Thyroid gland (tissue), 4 donors: ENCODE results near the gene LAMB1. TPM values are rescaled to one million over a fixed set of nuclear protein-coding genes. Genes with fewer than 3 reads are reported as not detected.
"Not testable (repeated sequence)": the region's sequence is repeated elsewhere in the genome, so short reads cannot be mapped to it uniquely, and the experiment has no call there.

Experiments
- DNase-seq, 2 donors: peaks; one replicate each; pipeline ENCODE4 v3.0.0-alpha.2; 2019
- H3K27ac ChIP-seq, 3 donors: fragments of 200-600 bp; sonication (generic); 1 replicate in 2 of 3; 2 replicates in 1 of 3; pipeline ENCODE4 v1.5.1; 2016 to 2019; ENCODE audit warnings: mild to moderate bottlenecking in 1 of 3, moderate library complexity in 1 of 3
- H3K27me3 ChIP-seq: fragments of 200-600 bp; sonication (generic); one replicate; pipeline ENCODE4 v1.5.1; 2019
- H3K36me3 ChIP-seq, 2 donors: fragments of 200-600 bp; sonication (generic); one replicate each; pipeline ENCODE4 v1.5.1; 2016 to 2019
- H3K4me1 ChIP-seq, 2 donors: fragments of 200-600 bp; sonication (generic); one replicate each; pipeline ENCODE4 v1.5.1; 2017 to 2019
- H3K4me3 ChIP-seq, 3 donors: fragments of 200-600 bp; sonication (generic); replicated peaks in 1 of 3; 1 replicate in 2 of 3; 2 replicates in 1 of 3; pipeline ENCODE4 v1.5.1; 2016; ENCODE audit warnings: mild to moderate bottlenecking in 1 of 3
- H3K9me3 ChIP-seq: fragments of 200-600 bp; sonication (generic); one replicate; pipeline ENCODE4 v1.5.1; 2017
- POLR2A ChIP-seq, 2 donors: fragments of 450-650 bp; IDR thresholded peaks; one replicate each; pipeline ENCODE4 v1.6.1; 2017; ENCODE audit warnings: antibody characterized with exemption in 2 of 2, mild to moderate bottlenecking in 2 of 2, moderate library complexity in 1 of 2
- WGBS, 2 donors: methylation state at CpG; one replicate each; pipeline ENCODE4 v1.1.5; 2017; 5-methylcytosine and 5-hydroxymethylcytosine counted together
- intact Hi-C: fragments of 100-400 bp; cut with DNase I; formaldehyde crosslinking; loops from one replicate; pipeline ENCODE4 v1.15.1; 2023
- total RNA-seq, 4 donors: library from RNA; depleted of rRNA; stranded (reverse); fragments of >200 nt; gene quantifications; one replicate each; pipeline ENCODE4 v1.2.3, GENCODE V29; 2016
- TF ChIP-seq, protein P1 (sequence below), 6 experiments: fragments of 200-600 bp in 3 of 6; fragments of 450-650 bp in 3 of 6; sonication (generic) in 3 of 6; IDR thresholded peaks; one replicate each; pipeline ENCODE4 v1.5.1; 2016 to 2019; ENCODE audit warnings: antibody characterized with exemption in 6 of 6, mild to moderate bottlenecking in 2 of 6, inconsistent platforms in 1 of 6, moderate library complexity in 1 of 6

Gene LAMB1
- total RNA-seq, 4 donors from 2014 or later, result 103 to 112 (median 106) TPM

DNA sequence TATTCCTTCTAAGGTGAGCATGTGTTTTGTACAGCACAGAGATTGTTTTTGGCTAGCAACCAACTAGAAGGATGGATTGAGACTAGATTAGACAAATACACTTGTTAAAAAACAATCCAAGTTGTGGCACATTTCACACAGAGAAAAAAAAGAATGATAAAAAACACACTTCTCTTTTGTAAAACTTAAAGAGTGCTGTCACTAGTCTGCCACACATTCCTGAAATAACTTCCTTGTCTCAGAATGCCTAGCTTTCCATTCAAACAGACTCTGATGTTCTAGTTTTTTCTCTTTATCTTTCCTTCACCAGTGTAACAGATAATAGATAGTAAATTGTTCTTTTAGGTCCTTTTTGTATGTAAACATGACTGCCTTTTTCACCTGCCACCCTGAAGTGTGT, 100.6 kb downstream of the LAMB1 start:
- DNase-seq, result no peak
- H3K4me1 ChIP-seq, result no peaks in the 10 kb centered on the region

DNA sequence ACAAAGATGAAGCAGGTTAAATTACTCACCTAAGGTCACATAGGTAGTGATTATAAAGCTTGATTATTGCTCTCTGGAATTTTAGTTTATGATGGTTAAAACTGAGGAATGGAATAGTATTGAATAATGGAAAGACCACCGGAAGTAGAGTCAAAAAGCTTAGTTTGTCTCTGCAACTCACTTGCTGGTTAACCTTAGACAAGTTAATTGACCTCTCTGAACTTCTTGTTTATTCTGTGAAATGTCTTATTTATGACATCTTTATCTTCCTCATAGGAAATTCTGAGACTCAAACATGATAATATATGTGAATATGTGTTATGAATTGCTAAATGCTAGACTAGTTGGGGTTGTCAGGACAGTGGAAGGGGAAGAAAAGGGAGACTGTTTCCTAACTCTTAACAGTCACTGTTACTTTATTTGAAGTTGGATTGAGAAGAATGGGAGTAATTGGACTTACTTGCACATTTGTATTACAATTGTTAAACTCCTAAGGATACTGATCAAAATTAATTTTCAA, 102.4 kb downstream of the LAMB1 start:
- DNase-seq, result no peak
- H3K36me3 ChIP-seq, result peaks cover 10 to 18% of the 10 kb centered on the region in 2 donors
- no peaks in the 10 kb centered on the region for H3K9me3 ChIP-seq
- H3K27ac ChIP-seq, result no peak overlapping the region
- no peaks in the 10 kb centered on the region for H3K4me1 ChIP-seq
- intact Hi-C loops, result no loop called here
- TF ChIP-seq POLR2A (IDR thresholded peaks at IDR 0.05), result no peak
- TF ChIP-seq, protein P1, sequence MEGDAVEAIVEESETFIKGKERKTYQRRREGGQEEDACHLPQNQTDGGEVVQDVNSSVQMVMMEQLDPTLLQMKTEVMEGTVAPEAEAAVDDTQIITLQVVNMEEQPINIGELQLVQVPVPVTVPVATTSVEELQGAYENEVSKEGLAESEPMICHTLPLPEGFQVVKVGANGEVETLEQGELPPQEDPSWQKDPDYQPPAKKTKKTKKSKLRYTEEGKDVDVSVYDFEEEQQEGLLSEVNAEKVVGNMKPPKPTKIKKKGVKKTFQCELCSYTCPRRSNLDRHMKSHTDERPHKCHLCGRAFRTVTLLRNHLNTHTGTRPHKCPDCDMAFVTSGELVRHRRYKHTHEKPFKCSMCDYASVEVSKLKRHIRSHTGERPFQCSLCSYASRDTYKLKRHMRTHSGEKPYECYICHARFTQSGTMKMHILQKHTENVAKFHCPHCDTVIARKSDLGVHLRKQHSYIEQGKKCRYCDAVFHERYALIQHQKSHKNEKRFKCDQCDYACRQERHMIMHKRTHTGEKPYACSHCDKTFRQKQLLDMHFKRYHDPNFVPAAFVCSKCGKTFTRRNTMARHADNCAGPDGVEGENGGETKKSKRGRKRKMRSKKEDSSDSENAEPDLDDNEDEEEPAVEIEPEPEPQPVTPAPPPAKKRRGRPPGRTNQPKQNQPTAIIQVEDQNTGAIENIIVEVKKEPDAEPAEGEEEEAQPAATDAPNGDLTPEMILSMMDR (IDR thresholded peaks at IDR 0.05), result no peak
- no peaks in the 10 kb centered on the region for H3K27me3 ChIP-seq
- 89 to 93% methylated on average over 1 of the region's 1 CpG for WGBS, 2 donors
- no peak overlapping the region for H3K4me3 ChIP-seq

More for the DNA sequence above, 100.6 kb downstream of the LAMB1 start:
- Histone ChIP-seq H3K9me3 (no peaks in the 10 kb centered on the region), H3K27ac (no peak overlapping the region), H3K4me3 (no peak overlapping the region), H3K36me3 (peaks cover 20 to 35% of the 10 kb centered on the region in 2 donors), H3K27me3 (no peaks in the 10 kb centered on the region)
- intact Hi-C loops, result no loop called here
- no peak for TF ChIP-seq POLR2A (IDR thresholded peaks at IDR 0.05)
- TF ChIP-seq, protein P1 (IDR thresholded peaks at IDR 0.05), result no peak

DNA sequence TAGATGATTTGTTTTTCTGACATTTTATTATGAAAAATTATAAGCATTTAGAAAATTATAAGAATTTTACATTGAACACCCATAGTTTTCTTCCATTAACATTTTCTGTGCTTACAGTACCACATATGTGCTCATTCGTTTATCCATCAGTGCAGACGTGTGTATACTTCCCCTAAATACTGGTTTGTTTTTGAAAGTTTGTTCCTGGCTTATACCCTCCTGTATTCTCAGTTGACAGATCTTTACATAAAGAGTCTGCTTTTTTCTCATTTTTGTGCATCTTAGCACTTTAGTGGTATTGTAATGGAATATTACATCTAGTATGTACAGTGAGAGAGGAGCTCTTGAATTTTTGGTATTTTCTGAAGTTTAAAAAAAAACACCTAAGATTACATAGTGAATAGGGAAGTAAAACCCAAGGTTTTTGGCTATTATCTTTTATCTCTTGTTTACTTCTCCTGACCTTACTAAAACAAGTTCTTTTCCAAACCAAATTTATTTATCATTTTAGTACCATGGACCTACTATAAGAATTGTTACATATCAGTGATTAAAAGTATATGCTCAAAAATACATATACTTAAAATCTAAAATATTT, 103.9 kb downstream of the LAMB1 start:
- Histone ChIP-seq H3K27ac (no peak overlapping the region), H3K4me3 (no peak overlapping the region), H3K9me3 (no peaks in the 10 kb centered on the region), H3K27me3 (no peaks in the 10 kb centered on the region), H3K36me3 (peaks cover 8 to 13% of the 10 kb centered on the region in 2 donors), H3K4me1 (no peaks in the 10 kb centered on the region)
- TF ChIP-seq, protein P1 (IDR thresholded peaks at IDR 0.05), result no peak
- no peak for TF ChIP-seq POLR2A (IDR thresholded peaks at IDR 0.05)
- DNase-seq, result no peak
- 93 to 94% methylated on average over 2 of the region's 2 CpGs for WGBS, 2 donors
- intact Hi-C loops, result no loop called here

DNA sequence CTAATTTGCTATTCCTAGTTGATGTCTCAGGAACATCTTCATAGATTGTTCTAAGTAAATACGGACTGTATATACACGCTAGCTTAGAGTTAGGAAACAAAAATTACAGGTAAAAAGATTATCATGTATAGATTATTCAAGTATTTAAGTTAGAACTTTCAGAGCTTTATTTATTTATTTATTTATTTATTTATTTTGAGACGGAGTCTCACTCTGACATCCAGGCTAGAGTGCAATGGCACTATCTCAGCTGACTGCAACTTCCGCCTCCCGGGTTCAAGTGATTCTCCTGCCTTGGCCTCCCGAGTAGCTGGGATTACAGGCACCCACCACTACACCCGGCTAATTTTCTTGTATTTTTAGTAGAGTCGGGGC, 110.6 kb downstream of the LAMB1 start:
- H3K4me1 ChIP-seq, result peaks cover 17 to 21% of the 10 kb centered on the region in 2 donors
- H3K27ac ChIP-seq, result peak overlapping the region in 2 of 3 donors; percentile 86
- H3K4me3 ChIP-seq, intact Hi-C loops, H3K36me3 ChIP-seq, DNase-seq, H3K9me3 ChIP-seq, H3K27me3 ChIP-seq: not testable (repeated sequence)
- 87 to 94% methylated on average over 8 of the region's 8 CpGs for WGBS, 2 donors

DNA sequence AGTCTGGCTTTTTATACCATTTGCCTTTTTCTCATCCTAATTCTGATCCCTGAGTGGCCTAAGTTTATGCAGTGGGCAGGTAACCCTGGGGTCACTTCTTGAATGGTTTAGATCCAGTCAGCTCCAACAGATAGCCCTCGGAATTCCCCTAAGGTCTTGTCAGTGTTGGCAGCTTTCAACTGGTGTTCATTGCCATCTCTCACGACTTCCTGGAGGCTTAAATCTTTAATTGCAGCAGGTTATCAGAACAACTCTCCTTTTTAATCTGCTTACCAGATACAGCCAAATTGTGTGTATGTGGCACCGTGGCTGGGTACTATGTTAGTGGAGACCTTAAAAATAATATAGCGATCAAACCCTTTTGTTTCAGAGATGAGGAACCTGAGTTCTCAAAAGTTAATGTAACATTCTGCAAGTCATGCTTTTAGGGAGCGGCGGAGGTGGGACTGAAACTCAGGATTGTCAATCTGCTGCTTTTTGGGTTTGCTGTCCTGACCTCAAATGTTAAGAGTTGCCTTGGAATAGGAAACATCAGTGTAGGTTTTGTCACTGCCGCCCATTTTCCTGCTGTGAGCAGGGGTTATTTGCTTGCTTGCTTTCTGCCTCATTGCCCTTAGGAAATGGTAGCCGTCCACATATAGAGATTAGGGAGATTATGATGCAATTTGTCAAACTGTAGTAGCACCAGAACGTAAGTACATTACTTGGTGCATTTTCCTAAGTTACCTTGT, 111.2 kb downstream of the LAMB1 start:
- intact Hi-C loops, result no loop called here
- H3K4me1 ChIP-seq, result peaks cover 17 to 21% of the 10 kb centered on the region in 2 donors

More for the DNA sequence above, 111.2 kb downstream of the LAMB1 start:
- Histone ChIP-seq H3K27me3 (no peaks in the 10 kb centered on the region), H3K4me3 (peak overlapping the region; percentile 31 to 61 (median 46)), H3K9me3 (no peaks in the 10 kb centered on the region), H3K36me3 (peaks cover 0 to 4% of the 10 kb centered on the region in 2 donors), H3K27ac (peak overlapping the region; percentile 86 to 88 (median 86))
- no peak for DNase-seq
- TF ChIP-seq, protein P1 (IDR thresholded peaks at IDR 0.05), result no peak
- TF ChIP-seq POLR2A (IDR thresholded peaks at IDR 0.05), result no peak
- WGBS, 2 donors, result 42 to 49% methylated on average over 9 of the region's 9 CpGs
